Endometrial microvascular endothelial cells (primary cell): ENCODE results near the gene NPB. TPM values are rescaled to one million over a fixed set of nuclear protein-coding genes. Genes with fewer than 3 reads are reported as not detected.
"Not testable (repeated sequence)": the region's sequence is repeated elsewhere in the genome, so short reads cannot be mapped to it uniquely, and the experiment has no call there.

ENCODE experiments used
- in situ Hi-C: cut with HindIII; loops from 2 replicates; pipeline ENCODE4 v1.10.0; 2017; ENCODE audit warnings: low sequenced_read_pairs, low pct_unique_long_range_greater_than_20kb; ENCODE audit errors: inconsistent ontology term
- total RNA-seq: library from RNA; depleted of rRNA; stranded (reverse); fragments of >200 nt; gene quantifications from one replicate; pipeline ENCODE4 v1.2.3, GENCODE V29; 2015; ENCODE audit errors: inconsistent ontology term

NPB gene
- total RNA-seq, 1 donor from 2014 or later = not detected

GRCh38 chr17:81909231-81909630 lies 7.2 kb downstream of the NPB start:
- in situ Hi-C loops = no loop called here

DNA sequence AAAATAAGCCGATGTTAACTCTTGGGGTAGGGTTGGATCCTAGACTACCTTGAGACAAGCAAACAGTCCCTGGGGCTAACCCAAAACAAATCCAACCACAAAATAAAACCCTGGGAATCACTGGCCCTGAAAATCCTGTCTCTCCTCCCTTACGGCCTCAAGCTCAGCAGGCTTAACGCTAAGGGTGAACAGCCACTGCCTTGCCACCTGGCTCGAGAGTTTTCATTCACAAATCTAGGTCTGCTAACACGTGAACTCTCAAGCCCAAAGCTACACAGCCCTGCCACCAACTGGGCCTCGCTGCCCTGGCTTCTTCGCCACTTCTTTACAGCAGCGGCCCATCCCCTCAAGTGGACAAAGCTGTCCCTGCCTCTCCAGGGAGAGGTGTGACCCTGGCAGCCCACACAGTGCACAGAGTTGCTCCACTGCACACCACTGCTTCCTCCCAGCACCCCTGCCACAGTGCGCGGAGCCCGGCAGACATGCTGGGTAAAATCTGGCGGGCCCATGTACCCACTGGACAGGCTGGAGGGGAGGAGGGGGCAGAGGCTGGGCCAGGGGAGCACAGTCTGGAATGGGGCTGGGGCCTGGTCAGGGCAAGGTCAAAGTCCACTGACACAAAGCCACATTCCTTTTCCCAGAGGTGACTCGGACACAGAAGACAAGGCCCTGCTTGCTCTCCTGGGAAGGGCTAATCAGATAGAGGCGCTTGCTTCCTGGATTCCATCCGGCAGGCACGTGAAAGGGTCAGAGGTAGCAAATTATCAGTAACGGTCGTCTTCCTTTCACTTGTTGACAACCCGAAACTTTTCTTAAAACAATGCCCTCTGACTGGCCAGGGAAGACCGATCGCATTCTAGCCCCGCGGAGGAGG lies 8.2 kb downstream of the NPB start:
- in situ Hi-C loops = no loop called here

- in situ Hi-C loops = no loop called here
Observed at GRCh38 chr17:81910840-81911276, 8.8 kb downstream of the NPB start.

- in situ Hi-C loops = no loop called here
Observed at GRCh38 chr17:81911277-81911961, 9.4 kb downstream of the NPB start, which contains the start of gene PCYT2. TSS of gene PCYT2 (minus strand) at chr17:81911399. CDS start at chr17:81911355, 44 bp downstream.

DNA sequence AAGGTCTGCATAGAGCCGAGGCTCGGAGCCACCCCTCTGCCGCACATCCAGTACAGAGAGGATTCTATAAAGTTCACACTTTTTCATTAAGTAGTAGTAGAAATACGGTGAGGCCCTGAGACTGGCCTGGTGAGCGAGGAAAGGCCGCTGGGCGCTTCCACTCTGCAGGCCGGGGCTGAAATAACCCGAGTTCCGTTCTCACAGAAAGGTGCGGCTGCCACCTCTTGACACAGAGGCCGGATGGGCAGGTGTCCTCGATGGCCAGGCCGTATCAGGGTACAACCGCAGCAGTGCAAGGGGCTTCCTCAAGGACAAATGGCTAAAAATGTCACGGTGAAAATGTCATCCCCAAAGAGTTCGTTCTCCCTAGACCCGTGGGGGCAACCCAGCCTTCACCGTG lies 9.9 kb downstream of the NPB start:
- in situ Hi-C loops = no loop called here

DNA sequence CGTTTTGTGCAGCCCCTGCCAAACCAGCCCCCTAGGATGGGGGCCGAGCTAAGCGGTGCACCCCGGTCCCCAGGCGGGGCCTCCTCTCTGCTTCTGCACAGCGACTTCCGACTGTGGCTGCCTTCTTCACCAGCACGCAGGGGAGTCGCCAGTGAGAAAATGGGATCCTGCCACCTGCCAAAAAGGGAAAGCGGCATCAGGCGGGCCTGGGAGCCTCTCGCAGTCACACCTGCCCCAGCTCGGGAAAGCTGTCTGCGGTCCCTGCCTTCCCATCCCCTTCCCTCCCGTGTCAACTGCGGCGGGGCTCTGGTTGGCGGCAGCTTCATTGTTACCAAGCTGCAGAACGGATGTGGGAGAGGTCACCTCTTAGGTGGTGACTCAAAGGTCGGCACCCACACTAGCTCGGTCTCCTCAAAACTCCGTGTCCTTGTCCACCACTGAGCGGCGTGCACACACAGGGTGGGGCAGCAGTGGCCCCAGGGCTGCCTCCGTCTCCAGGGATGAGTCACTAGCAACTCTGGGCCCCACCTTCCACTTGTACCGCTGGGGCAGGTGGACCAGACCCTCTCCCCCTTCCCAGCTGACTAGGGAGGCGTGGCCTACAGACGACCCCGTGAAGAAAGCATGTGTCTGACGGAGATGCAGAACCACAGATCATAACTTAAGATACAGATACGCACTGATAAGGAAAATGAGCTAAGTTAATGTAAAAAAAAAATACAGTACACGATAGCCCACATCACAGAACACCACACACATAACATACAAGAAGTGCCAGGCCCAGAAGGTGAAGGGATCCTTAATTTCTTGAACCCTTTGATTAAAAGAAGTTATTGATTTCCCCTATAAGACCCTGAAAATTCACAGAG lies 10.6 kb downstream of the NPB start:
- in situ Hi-C loops = no loop called here

DNA sequence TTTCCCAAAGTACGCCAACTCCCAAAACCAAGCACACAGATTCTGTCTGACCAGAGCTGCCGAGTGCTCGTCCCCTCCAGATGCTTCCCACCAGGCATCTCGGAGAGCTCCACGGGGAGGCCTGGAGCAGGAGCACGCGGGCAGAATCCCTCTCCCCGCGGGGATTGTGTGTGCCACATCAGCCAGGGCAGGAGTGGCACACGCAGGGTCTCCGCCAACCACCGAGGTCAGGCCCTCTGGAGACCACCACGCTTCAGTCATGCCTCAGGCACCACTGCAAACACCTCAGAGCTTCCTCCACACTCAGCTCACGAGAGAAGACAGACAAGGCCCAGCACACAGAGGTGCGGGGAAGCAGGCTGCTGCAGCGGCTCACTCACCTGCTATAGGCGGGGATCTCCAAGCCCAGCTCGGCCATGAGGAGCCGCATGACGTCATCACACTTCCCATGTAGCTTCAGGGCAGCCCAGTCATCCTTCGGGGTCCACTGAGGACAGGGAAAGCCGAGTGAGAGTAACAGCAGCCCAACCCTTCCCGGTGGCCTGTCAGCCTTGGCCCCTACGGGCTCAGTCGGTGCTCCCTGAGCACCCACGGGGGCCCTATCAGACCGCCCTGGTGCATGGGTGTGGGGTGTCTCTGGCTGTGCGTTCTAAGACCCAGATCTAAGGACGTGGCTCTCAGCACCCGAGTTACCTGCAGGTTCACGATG lies 11.5 kb downstream of the NPB start:
- in situ Hi-C loops = no loop called here

DNA sequence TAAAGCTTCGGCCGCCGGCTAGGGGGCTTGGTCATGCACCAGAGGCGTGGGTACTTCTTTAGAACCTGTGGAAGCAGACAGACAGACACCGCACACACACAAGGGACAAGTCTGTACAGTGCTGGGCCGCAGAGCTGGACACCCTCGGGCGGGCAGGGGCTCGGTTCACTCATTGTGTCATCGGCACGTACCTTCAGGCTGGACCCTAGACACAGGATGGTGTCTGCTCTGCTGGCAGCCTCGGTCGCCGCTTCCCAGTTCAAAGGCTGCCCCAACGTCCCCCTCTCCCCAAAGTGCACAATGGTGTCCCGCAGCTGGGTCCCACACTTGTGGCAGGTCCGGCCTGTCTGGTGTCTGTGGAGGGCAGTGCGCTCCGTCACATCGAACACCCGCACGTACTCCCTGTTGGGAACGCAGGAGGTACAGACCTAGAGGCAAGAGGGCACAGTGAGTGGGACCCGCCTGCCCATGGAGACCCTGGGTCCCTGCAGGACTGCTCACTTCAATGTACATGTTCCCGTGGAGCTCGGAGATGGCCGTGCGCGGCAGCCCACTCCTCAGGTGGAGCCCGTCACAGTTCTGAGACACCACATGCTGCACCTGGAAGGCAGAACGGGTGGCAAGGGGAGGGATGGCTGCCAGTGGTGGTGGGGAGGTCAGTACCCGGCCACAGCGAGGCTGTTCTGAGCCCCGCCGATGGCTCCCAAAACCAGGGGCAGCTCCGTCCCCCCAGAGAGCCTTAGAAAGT lies 12.2 kb downstream of the NPB start:
- in situ Hi-C loops = no loop called here

DNA sequence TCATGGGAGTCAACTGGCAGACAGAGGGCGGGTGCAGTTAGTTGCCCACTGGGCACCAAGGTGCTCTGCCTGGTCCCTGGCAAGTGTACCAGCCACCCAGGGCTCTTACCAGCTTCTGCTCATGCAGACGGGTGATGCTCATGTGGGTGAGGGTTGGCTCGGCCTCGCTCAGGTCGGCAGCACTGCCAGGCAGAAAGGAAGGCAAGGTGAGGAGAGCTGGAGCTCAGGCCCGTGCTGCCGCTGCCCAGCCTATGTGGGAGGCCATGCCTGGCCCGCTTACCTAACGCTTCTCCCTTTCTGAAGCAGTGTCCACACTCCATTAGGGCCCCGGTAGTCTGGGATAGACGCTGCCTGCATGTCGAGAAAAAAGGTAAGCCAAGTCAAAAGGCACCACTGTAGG lies 13.3 kb downstream of the NPB start:
- in situ Hi-C loops = no loop called here

GRCh38 chr17:81916234-81917001 lies 14.4 kb downstream of the NPB start:
- in situ Hi-C loops = no loop called here

- in situ Hi-C loops = no loop called here
Observed at GRCh38 chr17:81917565-81918332, 15.7 kb downstream of the NPB start, which contains the start of gene SIRT7. TSS of gene SIRT7 (minus strand) at chr17:81918176. CDS start at chr17:81918131, 45 bp downstream.

DNA sequence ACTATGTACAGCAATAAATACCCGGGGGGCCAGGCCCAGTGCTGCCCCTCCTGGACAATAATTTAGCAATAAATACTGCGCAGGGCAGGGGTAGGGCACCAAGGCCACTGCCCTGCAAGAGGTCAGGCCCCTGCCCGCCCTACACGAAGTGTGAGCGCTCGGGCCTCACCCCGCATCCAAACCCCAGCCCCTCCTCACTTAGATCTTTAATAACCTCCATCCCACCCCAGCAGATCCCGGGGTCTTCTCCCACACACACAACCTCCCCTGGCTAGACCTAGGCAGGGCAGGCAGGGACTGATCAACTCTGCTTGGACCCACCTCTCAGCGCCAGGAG lies 16.3 kb downstream of the NPB start:
- in situ Hi-C loops = not testable (repeated sequence)

DNA sequence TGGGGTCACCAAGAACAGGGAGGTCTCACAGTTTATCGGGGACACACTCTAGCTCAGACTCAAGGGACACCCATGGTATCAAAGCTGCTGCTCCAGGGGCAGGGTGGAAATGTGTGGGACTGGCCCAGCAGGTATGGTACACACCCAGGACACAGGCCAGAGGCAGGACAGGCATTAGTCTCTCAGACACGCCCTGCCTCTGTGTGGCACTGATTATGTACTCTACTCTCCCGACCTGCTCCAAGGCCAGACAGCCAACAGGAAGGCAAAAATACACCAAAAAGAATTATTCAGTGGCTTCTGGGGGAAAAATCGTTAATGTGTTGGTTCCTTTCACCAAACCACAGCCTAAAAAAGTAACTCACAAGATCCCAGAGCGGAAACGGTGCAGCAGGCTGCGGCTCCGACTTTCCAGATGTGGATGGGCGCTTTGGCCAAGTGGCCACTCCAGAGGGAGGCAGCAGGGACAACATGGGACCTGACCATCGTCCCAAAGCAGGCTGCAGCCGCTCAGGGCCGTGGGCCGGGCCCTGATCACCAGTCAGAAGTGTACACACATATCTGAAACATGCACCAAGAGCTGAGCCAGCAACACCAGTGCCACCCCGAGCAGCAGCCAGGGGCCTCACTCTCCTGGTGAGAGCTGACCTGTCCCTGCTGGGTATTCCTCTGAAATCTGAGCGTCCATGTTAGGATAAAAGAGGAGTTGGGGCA lies 17.0 kb downstream of the NPB start:
- in situ Hi-C loops = no loop called here

DNA sequence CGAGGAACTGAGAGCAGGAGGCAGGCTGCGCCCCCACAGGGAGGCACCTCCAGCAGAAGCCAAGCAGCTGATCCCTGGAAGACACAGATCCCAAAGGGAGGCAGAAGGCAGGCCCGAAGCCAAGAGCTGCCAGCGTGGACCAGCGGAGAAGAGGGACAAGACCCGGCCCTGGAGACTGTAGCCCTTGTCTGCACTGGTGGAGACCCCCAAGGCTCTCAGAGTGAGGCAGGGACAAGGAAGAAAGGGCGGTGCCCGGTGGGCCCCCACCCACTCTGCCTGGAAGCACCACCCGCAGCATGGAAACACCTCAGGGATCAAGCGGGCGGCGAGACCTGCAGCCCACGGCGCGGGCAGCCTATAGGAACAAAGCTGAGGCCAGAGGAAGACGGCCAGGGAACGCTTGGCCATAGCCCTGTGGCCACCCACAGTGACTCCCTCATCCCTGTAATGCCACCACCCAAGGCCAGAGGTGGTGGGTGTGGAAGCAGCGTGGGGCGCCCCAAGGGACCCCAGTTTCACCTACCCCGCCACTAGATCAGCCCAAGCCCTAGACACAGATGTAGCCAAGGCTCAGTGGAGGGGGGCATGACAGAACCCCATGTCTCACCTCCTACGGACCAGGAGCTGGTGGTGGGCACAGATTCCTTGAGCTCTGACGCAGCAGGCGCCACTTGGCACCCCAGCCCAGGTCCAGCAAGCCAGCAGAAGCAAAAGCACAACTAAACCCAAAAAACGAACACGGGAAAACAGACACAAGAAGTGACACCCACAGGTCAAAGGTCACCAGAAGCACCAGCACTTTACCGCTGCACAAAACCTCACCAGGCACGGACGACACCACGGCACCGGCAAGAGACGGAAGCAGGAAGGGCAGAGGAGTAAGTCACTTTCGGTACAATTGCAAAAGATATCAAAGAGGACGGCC lies 18.8 kb downstream of the NPB start:
- in situ Hi-C loops = no loop called here

DNA sequence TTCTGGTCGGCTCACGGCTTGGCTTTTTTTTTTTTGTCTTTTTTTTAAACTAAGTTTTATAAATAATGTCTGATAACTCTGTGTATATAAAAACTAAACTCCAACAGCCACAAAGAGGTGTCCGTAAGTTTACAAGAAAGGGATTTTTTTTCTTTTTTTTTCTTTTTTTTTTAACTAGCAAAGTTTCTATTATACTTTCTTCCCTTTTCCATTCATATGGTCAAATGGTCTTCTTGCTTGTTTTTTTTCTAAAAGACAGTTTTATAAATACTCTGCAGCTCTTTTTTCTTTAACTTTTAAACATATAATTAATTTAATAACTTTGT lies 19.5 kb downstream of the NPB start:
- in situ Hi-C loops = no loop called here
